GM21723 (cell line): ENCODE measurements around the gene SNAPC4.

Experiments used
- ATAC-seq: cut with Tn5 transposase; IDR thresholded peaks from one replicate; pipeline ENCODE4 v1.9.1; 2021; ENCODE audit warnings: mild to moderate bottlenecking, moderate library complexity; ENCODE audit not compliant: unreplicated experiment

The SNAPC4 gene

GRCh38 chr9:136373300-136374182, 26.4 kb downstream of the SNAPC4 start, which contains the start of gene CARD9:
TSS of gene CARD9 (minus strand) at chr9:136373669. CDS start at chr9:136372078, 1,591 bp downstream.
- ATAC-seq, result no peak

GRCh38 chr9:136372561-136373299, 27.2 kb downstream of the SNAPC4 start:
- no peak for ATAC-seq

- no peak for ATAC-seq
Observed at GRCh38 chr9:136372006-136372405, 28.0 kb downstream of the SNAPC4 start.

GRCh38 chr9:136371533-136371880, 28.5 kb downstream of the SNAPC4 start:
- no peak for ATAC-seq

- ATAC-seq, result no peak
Observed at GRCh38 chr9:136370687-136371532, 29.1 kb downstream of the SNAPC4 start.

- no peak for ATAC-seq
Observed at GRCh38 chr9:136370037-136370436, 29.9 kb downstream of the SNAPC4 start.

GRCh38 chr9:136368190-136368589, 31.8 kb downstream of the SNAPC4 start:
- no peak for ATAC-seq

GRCh38 chr9:136367296-136368145, 32.4 kb downstream of the SNAPC4 start:
- ATAC-seq, result no peak

GRCh38 chr9:136366826-136367225, 33.1 kb downstream of the SNAPC4 start:
- ATAC-seq, result no peak

GRCh38 chr9:136365775-136366222, 34.2 kb downstream of the SNAPC4 start:
- ATAC-seq, result no peak

GRCh38 chr9:136364942-136365774, 34.8 kb downstream of the SNAPC4 start:
- ATAC-seq, result no peak

GRCh38 chr9:136363949-136364748, 35.8 kb downstream of the SNAPC4 start:
- no peak for ATAC-seq

GRCh38 chr9:136363106-136363948, 36.6 kb downstream of the SNAPC4 start, which contains the start of gene DNLZ:
TSS of gene DNLZ (minus strand) at chr9:136363744. CDS start at chr9:136363714, 30 bp downstream.
- ATAC-seq, result peak; percentile 73

- no peak for ATAC-seq
Observed at GRCh38 chr9:136362450-136362784, 37.6 kb downstream of the SNAPC4 start.

- ATAC-seq, result no peak
Observed at GRCh38 chr9:136361754-136362449, 38.1 kb downstream of the SNAPC4 start.

GRCh38 chr9:136361047-136361753, 38.8 kb downstream of the SNAPC4 start:
- no peak for ATAC-seq
